HUDEP-2 (cell line): Measurements from ENCODE around the gene SLC1A5.
A peak's percentile ranks its signal among the peaks of the same experiment; 100 is the strongest.
"Not testable (repeated sequence)": the region's sequence is repeated elsewhere in the genome, so short reads cannot be mapped to it uniquely, and the experiment has no call there.

Experiments
- DNase-seq, 76 experiments: peaks; one replicate each; lab custom pipeline; 2025; ENCODE audit not compliant: unreplicated experiment in 76 of 76; lab: John Stamatoyannopoulos, UW

Gene SLC1A5

GRCh38 chr19:46803555-46803954, 15.2 kb upstream of the SLC1A5 start:
- DNase-seq = no peak

DNA sequence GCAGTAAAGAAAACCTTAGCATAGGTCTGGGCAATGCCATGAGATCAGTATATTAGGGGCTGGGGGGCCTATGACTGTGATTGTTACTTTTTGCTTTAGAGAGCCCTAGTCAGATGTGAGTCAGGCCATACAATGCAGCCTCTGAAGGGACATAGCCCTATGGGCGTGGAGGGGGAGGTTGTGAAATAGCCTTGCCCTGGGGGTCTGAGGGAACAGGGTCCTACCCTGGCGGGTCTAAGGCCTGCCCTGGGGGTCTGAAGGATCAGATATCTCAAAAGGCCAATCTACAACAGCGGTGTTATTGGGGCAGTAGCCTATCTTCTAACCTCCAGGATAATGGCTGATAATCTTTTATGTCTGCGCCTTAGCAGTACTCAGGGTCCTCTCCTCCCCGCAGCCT, 13.8 kb upstream of the SLC1A5 start:
- no peak for DNase-seq

DNA sequence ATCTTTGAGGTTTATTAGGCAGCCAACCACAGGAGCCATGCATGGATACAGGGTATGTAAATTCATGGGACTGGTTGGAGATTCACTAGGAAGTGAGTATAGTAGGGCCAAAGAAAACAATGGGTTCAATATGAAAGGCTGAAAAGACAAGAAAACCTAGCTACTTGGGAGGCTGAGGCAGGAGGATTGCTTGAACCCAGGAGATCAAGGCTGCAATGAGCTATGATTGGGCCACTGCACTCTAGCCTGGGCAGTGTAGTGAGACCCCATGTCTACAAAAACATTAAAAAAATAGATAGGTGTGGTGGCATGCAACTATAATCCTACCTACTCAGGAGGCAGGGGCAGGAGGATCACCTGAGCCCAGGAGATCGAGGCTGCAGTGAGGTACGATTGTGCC, 10.3 kb upstream of the SLC1A5 start:
- DNase-seq = no peak

DNA sequence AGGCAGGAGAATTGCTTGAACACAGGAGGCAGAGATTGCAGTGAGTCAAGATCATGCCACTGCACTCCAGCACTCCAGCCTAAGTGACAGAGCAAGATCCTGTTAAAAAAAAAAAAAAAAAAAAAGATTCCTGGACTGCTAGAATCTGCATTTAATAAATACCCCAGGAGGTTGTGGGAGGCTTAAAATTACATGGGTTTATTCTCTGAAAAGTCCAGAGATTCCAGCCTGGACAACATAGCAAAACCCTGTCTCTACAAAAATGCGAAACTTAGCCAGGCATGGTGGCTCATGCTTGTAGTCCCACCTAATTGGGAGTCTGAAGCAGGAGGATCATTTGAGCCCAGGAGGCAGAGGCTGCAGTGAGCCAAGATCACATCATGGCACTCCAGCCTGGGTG, 9.5 kb upstream of the SLC1A5 start:
- DNase-seq = no peak

DNA sequence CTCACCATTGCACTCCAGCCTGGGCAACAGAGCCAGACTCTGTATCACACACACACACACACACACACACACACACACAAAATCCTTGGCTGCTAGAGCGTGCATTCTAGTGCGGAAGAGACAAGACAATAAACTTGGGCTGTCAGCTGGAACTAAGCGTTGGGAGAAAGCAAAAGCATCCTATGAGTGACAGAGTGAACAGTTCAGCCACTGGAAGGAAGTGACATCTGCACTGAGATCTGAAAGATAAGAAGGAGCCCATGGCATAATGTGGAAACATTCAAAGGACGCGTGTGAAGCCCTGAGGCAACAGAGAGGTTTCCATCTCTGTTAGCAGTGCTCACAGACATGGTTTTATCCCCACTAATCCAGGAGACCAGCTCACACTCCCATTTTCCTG, 3.5 kb upstream of the SLC1A5 start:
- DNase-seq = no peak

- DNase-seq = no peak
These were observed 977 bp upstream of the SLC1A5 start for GRCh38 chr19:46789371-46789770.

GRCh38 chr19:46788968-46789338, 559 bp upstream of the SLC1A5 start:
- DNase-seq = no peak

DNA sequence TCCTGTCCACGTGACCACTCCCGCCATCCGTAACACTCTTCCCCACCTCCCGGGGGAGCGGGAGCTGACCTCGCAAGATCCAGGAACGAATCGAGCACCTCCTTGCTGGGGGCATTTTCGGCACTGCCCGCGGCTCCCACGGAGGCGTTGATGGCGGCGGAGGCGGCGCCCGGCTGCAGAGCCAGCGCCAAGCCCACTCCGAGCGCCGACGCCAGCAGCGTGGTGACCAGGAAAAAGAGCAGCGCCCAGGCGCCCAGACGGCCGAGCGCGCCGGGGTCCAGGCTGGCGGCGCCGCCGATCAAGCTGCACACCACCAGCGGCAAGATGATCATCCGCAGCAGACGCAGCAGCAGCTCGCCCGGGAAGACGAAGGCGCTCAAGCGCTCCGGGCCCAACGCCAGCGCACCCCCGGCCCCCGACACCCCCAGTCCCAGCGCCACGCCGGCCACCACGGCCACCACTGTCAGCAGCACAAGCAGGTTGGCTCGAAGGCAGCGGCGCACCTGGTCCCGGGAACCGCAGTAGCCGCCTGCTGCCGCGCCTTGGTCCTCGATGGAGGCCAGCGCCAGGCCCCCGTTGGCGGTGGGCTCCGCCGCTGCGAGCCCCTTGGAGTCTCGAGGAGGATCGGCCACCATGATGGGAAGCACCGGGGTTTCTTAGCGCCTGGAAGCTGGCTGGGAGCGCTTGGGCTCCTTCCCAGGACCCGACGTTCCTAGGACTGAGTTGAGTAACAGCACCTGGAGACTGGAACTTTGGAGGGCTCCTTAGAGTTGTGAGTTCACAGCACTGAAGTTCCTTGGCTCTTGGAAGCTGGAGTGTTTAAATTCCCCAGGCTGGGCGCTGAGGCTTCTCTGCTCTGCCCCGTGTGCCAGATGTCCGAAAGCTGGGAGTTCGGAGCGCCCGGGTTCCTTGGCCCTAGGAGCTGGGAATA, 798 bp downstream of the SLC1A5 start:
- DNase-seq = peak in 43 of 76 experiments; percentile 14 to 82 (median 42)

- DNase-seq = peak in 1 of 76 experiments; percentile 28
These were observed 1.4 kb downstream of the SLC1A5 start for GRCh38 chr19:46787040-46787330.

DNA sequence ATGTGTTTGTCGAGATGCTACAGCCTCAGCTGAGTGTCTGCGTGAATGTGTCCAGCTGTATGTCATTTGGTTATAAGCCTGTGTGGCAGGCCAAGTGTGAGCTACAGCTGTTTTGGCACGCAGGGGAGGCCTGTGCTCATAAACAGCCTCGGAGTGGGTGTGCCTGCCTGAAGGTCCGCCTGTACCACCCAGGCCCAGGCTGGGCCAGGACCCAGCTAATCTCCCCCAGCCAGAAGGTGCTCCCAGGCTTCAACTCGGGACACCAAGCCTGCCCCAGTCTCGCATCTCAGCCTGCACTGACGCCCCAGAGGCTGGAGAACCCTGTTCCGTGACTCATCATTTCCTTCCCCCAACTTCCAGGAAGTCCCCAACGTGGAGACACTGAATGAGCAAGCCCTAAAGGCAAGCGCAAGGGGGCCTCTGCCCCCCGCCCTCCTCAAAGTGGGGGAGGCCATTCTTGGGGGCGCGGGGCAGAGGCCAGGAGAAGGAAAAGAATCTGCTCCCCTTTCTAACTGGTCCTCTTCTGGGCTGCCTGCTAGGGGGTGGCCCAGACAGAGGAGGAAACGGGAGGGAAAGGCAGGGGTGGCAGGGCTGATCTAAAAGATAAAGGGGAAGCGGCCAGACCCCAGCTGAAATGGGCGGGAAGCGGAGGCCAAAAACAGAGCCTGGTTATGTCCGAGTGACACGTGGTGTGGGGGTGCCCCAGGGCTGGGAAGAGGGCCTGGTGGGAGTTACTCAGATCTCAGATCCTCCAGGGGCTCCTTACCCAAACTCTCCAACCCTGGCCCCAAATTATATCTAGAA, 2.0 kb downstream of the SLC1A5 start:
- peak in 75 of 76 experiments; percentile 96 to 100 (median 99) for DNase-seq

DNA sequence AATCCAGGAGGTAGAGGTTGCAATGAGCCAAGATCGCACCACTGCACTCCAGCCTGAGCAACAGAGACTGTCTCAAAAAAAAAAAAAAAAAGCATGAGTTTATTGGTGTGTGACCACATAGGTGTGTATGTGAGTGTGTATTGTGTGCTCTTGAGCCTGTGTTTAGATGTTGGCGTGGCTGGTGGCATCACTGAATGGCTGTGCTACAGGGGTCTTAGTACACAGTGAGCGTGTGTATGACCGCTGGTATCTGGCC, 2.5 kb downstream of the SLC1A5 start:
- DNase-seq = no peak

GRCh38 chr19:46785054-46785979, 3.1 kb downstream of the SLC1A5 start:
- peak in 2 of 76 experiments; percentile 18 to 22 for DNase-seq

DNA sequence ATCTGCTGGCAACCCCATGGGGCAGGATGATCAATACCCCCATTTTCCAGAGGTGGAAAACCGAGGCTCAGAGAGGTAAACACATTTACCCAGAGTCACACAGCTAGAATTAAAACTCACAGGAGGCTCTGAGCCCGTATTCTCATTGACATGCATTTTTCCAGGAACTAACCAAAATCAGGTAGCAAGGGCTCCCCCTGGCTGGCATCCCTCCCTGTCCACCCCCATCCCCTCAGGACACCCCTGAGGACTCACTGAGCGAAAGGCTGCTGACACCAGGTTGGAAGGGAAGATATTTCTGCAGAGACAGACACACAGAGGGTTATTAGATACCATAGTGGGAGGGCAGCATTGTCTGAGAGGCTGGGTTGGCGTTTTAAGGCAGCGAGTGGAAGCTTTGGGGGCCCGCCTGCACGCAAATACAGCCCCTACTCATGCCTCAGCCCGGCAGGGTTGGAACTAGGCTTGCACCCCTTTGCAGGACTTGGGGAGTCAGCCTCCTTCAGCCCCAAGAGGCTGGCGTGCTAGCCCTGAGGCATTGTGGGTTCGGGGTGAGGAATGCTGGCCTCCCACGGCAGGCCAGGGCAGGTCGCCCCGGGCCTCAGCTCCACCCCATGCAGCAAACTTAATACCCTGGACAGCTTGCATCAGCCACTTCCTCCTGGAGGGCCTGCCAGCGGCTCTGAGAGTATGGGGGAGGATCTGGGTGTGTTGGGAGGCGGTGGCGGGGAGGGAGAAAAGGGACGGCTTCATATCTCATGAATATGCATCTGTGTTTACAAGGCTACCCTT, 3.9 kb downstream of the SLC1A5 start:
- peak in 75 of 76 experiments; percentile 60 to 98 (median 93) for DNase-seq

DNA sequence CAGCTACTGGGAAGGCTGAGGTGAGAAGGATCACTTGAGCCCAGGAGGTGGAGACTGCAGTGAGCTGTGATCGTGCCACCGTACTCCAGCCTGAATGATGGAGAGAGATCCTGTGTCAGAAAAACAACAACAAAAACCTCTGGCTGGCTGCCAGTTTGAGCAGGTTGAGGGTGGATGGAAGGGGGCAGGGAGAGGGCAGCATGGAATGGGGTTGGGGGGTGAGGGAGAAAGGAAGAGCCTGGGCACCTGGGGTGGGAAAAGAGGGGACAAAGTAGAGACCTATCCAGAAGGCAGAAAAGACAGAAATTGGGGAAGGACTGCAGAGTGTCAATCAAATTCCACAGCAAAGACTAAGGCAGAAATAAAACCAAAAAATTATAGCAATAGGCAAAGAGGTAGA, 4.7 kb downstream of the SLC1A5 start:
- DNase-seq = no peak

- no peak for DNase-seq
These were observed 5.9 kb downstream of the SLC1A5 start for GRCh38 chr19:46782355-46783019.

DNA sequence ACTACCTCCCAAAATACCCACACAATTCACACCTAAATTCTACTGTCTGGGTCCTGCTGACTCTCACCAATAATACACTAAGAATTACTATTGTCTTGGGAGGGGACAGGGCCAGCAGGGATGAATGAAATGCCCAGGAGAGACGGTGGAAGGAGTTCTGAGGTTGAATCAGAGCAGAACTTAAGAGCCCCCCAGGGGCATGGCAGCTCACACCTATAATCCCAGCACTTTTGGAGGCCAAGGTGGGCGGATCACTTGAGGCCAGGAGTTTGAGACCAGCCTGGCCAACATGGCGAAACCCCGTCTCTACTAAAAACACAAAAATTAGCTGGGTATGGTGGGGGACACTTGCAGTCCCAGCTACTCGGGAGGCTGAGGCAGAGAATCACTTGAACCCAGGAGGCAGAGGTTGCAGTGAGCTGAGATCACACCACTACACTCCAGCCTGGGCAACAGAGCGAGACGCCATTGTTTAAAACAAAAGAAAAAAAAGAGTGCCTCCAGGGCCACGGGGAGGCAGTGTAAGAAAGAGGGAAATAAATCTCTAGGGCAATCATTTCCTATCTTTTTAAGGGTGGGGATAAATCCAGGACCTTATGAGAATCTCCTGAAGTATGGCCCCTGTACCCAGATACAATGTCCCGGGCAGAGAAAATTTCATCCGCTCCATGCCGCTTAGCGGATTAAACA, 10.3 kb downstream of the SLC1A5 start:
- DNase-seq = not testable (repeated sequence)

DNA sequence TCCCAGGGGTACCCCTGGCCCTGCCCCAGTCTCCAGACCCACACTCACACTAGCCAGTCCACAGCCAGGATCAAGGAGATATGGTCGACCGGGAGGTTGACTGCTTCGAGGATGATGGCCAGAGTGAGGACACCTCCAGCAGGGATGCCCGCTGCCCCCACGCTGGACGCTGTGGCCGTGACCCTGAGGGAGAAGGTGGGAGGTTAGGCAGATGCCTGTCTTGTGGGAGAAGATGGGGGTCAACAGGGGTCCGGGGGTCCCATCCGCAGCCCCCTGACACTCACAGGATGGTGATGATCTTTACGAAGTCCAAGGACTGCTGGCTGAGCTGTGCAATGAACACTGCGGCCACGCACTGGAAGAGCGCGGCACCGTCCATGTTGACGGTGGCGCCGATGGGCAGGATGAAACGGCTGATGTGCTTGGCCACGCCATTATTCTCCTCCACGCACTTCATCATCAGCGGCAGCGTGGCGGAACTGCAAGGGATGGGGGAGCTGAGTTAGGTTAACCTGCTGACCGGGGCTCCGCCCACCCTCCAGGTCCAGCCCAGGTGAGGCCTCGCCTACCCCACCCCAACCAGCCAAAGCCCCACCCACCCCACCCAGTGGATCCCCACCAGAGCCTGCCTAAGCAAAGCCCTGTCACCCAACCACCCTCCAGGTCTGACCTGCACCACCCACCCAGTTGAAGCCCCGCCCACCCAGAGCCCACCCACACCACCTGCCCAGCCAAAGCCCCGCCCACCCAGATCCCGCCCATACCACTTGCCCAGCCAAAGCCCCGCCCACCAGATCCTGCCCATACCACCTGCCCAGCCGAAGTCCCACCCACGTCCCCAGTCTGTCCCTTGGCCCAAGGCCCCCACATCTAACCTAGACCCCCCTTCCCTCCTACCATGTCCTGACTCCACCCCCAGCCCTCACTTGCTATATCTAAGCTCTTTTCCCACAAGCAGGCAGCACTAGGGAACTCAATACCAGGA, 11.2 kb downstream of the SLC1A5 start:
- DNase-seq = peak in 44 of 76 experiments; percentile 19 to 68 (median 42)

- DNase-seq = no peak
These were observed 12.6 kb downstream of the SLC1A5 start for GRCh38 chr19:46775642-46776258.
